GM12891 (cell line): ENCODE results near the gene G6PC3.

ENCODE experiments used
- POLR2A ChIP-seq: IDR thresholded peaks from 2 replicates; pipeline ENCODE4 v1.6.1; 2011; ENCODE audit warnings: low read depth, low read length, control low read depth
- POLR2AphosphoS5 ChIP-seq: IDR thresholded peaks from 2 replicates; pipeline ENCODE4 v1.6.1; 2011; ENCODE audit warnings: low read depth, low read length, control low read depth
- TAF1 ChIP-seq: IDR thresholded peaks from 2 replicates; pipeline ENCODE4 v1.6.1; 2011; ENCODE audit warnings: low read depth, low read length, control low read depth

- TF ChIP-seq POLR2A, result no peak
- TF ChIP-seq POLR2AphosphoS5, result no peak
- TF ChIP-seq TAF1, result no peak
These were observed 41.2 kb downstream of the G6PC3 start for GRCh38 chr17:44111777-44112176.
